Upper lobe of left lung (tissue), 4 donors: ENCODE results near the gene KIF25.

ENCODE experiments used
- CTCF ChIP-seq, 6 experiments: fragments of 450-650 bp in 4 of 6; fragments of 200-600 bp in 2 of 6; sonication (generic) in 2 of 6; IDR thresholded peaks; one replicate each; pipeline ENCODE4 v1.5.1; 2016 to 2019; ENCODE audit warnings: antibody characterized with exemption in 6 of 6
- EP300 ChIP-seq, 4 donors: sonication (generic); formaldehyde crosslinking; IDR thresholded peaks; one replicate each; pipeline ENCODE4 v1.5.1; 2017; ENCODE audit warnings: antibody characterized with exemption in 4 of 4, control low read depth in 2 of 4
- POLR2A ChIP-seq, 4 donors: fragments of 450-650 bp; IDR thresholded peaks; one replicate each; pipeline ENCODE4 v1.5.1; 2016 to 2017; ENCODE audit warnings: antibody characterized with exemption in 4 of 4, mild to moderate bottlenecking in 2 of 4
- POLR2AphosphoS5 ChIP-seq, 2 donors: sonication (generic); formaldehyde crosslinking; IDR thresholded peaks; one replicate each; pipeline ENCODE4 v1.5.1; 2017; ENCODE audit warnings: antibody characterized with exemption in 2 of 2

GRCh38 chr6:168029459-168030217 is 32.2 kb downstream of the KIF25 start:
- TF ChIP-seq CTCF (IDR thresholded peaks at IDR 0.05) (no peak), EP300 (IDR thresholded peaks at IDR 0.05) (no peak), POLR2A (IDR thresholded peaks at IDR 0.05) (no peak), POLR2AphosphoS5 (IDR thresholded peaks at IDR 0.05) (no peak)
